Astrocyte (in vitro differentiated cells and primary cell): ENCODE data around the gene GNA15.

ENCODE experiments used
- EZH2 ChIP-seq: IDR thresholded peaks from 2 replicates; pipeline ENCODE4 v1.6.1; 2012; ENCODE audit warnings: mild to moderate bottlenecking, low read length, inconsistent platforms; ENCODE audit not compliant: insufficient read depth
- TF ChIP-seq, protein P1 (sequence below): IDR thresholded peaks from 2 replicates; pipeline ENCODE4 v1.5.1; 2011; ENCODE audit warnings: low read depth, mild to moderate bottlenecking, inconsistent platforms, low read length, moderate library complexity; ENCODE audit not compliant: insufficient read depth

DNA sequence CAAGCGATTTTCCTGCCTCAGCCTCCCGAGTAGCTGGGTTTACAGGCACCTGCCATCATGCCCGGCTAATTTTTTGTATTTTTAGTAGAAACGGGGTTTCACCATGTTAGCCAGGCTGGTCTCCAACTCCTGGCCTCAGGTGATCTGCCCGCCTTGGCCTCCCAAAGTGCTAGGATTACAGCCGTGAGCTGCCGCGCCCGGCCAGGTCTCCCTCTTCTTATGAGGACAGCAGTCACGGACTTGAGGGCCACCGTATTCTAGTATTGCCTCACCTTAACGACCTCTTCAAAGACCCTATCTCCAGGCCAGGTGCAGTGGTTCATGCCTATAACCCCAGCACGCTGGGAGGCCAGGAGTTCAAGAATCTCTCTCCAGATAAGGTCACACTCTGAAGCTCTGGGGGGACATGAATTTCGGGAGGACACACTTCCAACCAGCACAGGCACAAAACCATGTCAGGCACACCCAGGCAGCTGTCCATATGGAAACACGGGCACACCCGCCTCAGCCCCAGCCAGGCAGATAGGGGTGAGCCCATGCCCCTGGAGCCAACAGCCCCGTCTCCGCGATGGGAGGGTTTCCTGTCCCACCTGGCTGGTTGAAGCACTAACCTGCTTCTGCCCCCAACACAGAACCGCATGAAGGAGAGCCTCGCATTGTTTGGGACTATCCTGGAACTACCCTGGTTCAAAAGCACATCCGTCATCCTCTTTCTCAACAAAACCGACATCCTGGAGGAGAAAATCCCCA, 21.4 kb downstream of the GNA15 start:
- TF ChIP-seq, protein P1, sequence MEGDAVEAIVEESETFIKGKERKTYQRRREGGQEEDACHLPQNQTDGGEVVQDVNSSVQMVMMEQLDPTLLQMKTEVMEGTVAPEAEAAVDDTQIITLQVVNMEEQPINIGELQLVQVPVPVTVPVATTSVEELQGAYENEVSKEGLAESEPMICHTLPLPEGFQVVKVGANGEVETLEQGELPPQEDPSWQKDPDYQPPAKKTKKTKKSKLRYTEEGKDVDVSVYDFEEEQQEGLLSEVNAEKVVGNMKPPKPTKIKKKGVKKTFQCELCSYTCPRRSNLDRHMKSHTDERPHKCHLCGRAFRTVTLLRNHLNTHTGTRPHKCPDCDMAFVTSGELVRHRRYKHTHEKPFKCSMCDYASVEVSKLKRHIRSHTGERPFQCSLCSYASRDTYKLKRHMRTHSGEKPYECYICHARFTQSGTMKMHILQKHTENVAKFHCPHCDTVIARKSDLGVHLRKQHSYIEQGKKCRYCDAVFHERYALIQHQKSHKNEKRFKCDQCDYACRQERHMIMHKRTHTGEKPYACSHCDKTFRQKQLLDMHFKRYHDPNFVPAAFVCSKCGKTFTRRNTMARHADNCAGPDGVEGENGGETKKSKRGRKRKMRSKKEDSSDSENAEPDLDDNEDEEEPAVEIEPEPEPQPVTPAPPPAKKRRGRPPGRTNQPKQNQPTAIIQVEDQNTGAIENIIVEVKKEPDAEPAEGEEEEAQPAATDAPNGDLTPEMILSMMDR = no peak
- TF ChIP-seq EZH2 = no peak
